GM18858 (cell line): ENCODE data around the gene TDRD7.

Source experiments
- ATAC-seq: cut with Tn5 transposase; IDR thresholded peaks from one replicate; pipeline ENCODE4 v1.9.1; 2021; ENCODE audit not compliant: unreplicated experiment

The TDRD7 gene

GRCh38 chr9:97387936-97388684 is 23.8 kb upstream of the TDRD7 start:
- ATAC-seq, result no peak

DNA sequence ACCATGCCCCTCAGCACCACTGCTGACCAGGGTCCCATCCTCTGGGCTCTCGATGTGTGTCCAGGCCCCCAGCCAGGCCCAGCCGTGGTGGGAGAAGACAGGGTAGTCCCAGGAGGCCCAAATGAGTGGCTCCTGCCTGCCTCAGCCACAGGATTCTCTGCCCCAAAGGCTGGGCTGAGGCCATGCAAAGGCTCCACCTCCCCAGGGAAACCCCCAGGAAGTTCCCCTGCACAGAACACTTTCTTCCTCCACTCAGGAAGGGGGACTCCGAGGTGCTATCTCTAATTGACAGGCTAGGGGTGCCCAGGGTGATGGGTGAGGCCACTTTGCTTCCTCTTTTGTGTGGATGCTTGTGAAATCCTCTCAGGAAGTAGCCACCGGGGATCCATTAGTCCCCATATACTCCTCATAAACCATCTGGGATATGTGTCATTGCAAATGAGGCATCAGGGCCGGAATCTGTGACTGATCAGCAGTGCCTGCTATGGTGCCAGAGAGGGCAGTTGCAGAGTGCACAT is 23.1 kb upstream of the TDRD7 start:
- peak; percentile 78 for ATAC-seq

DNA sequence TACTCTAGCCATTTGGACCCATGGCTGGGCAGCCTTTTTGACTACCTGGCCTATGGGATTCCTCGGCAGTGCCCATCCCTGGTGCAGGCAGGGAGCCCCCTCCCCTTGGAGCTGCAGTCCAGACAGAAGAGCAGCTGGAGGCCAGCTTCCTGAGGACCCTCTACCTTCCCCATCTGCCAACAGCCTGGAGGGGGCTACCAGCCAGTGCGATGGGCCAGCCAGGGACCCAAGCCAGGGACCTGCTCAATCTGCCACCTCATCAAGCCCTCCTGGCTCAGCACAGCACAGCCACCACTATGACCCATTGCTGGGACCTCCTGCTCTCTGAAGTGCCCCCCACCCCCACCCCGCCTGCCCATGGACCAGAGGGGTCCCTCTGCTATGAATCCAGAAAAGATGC is 22.6 kb upstream of the TDRD7 start:
- ATAC-seq, result no peak

GRCh38 chr9:97390791-97391406 is 21.0 kb upstream of the TDRD7 start:
- no peak for ATAC-seq

GRCh38 chr9:97394881-97395280 is 17.0 kb upstream of the TDRD7 start:
- ATAC-seq, result no peak

- ATAC-seq, result no peak
Observed at GRCh38 chr9:97395745-97396144, 16.2 kb upstream of the TDRD7 start.

DNA sequence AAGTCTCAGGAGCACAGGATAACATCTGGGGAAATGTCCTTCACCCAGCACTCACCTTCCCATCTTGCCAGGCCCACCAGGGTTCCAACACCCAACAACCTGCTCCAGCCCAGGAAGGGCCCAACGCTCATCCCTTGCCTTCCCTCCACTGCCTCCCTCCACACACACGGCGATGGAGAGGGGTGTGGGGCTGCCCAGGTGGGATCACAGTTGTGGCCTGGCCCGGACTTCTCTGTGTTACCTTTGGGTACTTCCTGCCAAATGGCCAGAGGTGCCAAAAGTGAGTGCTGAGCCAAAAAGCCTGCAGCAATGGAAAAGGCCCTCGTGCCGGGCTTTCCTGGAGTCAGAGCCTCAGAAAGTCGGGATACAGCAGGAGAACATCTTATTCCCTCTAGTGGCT is 15.6 kb upstream of the TDRD7 start:
- ATAC-seq, result no peak

- peak; percentile 48 for ATAC-seq
Observed at GRCh38 chr9:97397220-97397619, 14.7 kb upstream of the TDRD7 start.

DNA sequence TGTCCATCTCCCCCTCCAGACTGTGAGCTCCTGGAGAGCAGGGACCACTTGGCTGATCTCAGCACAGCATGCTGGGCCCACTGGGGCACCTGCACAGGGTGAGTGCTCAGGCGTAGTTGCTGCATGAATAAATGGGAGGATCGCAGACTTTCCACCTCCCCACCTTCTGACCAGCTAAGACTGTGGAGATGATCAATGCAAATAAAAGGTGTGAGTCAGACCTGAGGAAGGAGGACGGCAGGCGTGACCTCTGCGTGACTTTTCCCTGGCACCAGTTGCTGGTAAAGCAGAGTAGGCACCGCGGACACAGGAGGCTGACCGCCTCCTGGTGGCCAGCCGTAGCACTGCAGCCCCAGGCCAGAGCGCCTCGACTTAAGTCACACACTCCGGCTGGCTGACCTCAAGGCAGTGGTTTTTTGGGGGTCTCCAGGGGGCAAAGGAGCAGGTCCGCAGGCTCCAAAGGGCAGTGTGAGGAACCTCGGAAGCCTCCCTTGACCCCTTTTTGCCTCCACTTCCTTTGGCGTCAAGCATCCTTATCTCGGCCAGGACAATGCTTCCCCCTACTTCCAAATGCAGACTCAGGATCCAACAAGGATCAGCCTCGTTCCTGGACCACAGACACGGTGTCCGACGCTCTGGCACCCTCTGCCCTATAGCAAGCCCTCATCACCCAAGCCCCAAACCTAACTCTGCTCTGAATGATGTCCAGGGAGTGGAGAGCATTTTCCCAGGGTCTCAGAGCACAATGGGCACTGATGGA is 12.7 kb upstream of the TDRD7 start:
- no peak for ATAC-seq

DNA sequence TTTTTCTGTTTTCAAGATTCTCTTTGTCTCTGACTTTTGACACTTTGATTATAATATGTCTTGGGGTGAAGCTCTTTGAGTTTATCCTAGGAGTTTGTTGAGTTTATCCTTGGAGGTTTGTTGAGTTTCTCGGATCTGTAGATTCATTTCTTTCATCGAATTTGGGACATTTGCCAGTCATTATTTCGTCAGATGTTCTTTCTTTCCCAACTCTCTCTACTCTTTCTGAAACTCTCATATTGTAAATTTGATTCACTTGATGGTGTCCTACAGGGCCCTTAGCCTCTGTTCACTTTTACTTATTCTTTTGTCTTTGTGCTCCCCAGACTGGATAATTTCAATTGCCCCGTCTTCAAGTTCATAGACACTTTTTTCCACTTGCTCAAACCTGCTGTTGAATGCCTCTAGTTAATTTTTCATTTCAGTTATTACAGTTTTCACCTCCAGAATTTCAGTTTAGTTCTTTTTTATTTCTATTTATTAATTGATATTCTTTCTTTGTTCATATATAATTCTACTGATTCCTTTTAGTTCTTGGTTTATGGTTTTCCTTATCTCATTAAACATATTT is 8.1 kb upstream of the TDRD7 start:
- no peak for ATAC-seq

GRCh38 chr9:97405551-97405950 is 6.3 kb upstream of the TDRD7 start:
- ATAC-seq, result no peak

DNA sequence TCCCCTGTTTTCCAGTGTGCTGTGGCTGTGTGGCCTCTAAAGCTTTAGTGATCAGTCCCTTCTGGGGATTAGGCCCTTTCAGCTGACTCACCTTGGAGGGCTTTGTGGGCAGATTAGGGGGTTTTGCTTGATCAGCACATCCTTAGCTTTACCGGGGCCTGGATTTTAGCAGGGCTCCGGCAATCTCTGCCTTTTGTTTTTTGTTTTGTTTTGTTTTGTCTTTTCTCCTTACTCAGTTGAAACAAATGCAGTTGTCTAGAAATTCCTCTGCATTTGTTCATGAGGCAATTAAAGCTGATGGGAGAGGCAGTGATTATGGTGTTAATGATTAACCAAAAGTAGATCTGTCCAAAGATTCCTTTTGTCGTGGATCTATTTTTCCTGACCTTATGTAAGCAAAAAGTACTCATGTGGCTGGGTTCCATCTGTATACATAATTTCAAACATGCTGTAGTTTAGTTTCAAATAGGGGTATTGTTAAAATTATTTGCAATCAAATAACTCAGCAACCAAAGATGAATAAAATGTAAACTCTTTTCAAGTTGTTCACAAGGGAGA is 5.2 kb upstream of the TDRD7 start:
- no peak for ATAC-seq

- no peak for ATAC-seq
Observed at GRCh38 chr9:97408562-97408961, 3.3 kb upstream of the TDRD7 start.

- no peak for ATAC-seq
Observed at GRCh38 chr9:97411440-97411788, 482 bp upstream of the TDRD7 start.

DNA sequence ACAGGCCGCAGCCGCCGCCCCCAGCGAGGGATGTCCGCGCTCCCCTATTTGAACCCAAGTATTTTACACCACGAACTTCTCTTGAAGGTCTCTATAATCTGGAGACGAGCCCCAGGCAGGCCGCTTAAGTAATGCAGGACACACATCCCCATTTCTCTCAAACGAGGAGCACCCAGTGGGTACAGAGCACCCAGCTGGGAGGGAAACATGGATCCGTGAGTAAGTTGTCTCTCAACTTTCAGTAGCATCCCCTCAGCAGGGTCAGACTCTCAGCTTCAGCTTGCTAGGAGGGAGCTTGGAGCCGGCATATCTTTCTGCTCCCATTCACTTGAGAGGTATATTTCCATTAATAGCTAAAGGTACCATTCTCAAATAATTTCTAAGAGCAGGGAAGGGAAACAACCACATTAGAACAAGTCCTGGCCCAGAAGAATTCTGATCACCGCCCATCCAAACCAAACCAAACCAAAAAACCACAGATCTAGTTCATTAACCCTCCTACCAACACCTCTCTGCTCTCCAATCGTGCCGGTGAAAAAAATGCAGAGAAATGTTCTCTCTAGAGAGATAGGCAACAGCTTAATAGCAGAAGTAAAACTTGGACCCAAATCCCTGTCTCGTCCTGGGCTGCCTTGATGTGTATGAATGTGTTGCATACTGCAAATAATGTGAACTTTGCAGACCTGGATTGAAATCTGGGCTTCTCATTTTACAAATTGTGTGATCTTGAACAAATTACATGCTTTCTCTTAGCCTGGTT is 910 bp downstream of the TDRD7 start:
- ATAC-seq, result no peak

DNA sequence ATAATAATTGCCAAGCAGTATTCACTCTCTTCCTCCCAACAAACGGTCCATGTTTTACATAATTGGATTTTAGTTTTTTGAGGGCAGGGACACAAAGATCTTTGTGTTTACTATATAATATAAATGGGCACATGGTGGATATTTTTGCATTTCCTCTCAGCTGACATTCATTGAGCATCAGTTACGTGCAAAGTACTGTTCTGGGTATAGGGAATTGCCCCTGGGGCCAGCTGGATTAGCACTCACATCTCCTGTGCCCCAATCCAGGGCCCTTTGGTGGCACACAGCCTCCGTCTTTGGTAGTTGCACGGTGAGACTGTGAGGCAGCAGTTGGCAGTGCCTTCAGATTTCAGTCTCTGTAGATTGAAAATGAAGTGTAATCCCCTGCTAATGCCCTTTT is 1.6 kb downstream of the TDRD7 start:
- ATAC-seq, result no peak

DNA sequence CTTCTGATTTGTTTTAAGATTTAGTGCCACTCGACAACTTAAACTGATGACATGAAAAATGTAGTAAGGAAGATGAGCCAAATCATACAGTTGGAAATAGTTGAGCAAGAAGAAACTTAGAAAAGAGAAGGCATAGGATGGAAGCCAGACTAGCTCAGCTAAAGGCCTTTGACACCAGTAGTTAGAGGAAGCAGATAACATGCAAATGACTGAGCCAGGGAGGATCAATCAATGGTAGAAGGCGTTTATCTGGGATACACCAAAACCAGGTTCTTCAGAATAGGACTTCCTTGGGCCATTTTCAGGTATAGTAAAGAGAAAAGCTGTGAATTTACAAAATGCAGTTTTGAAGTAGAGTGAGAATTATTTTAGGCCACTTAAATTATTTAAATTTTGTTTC is 3.2 kb downstream of the TDRD7 start:
- ATAC-seq, result no peak

DNA sequence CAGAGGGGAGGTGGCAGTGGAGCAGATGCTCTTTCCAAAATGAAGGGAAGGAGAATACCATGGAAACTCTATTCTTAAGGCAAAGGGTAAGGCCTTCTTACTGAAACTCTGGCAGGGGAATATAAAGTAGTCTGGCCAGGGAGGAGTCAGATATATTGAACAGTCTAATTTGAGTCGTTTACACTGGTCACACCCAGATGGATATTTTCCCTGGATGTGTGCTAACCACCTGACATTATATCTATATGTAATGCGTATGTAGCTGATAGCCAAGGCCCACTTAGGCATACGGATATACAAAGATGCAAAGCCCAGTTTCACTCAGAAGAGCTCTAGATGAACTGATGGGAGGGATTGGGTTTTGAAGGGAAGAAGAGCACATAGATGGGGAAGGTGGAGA is 7.0 kb downstream of the TDRD7 start:
- ATAC-seq, result no peak

DNA sequence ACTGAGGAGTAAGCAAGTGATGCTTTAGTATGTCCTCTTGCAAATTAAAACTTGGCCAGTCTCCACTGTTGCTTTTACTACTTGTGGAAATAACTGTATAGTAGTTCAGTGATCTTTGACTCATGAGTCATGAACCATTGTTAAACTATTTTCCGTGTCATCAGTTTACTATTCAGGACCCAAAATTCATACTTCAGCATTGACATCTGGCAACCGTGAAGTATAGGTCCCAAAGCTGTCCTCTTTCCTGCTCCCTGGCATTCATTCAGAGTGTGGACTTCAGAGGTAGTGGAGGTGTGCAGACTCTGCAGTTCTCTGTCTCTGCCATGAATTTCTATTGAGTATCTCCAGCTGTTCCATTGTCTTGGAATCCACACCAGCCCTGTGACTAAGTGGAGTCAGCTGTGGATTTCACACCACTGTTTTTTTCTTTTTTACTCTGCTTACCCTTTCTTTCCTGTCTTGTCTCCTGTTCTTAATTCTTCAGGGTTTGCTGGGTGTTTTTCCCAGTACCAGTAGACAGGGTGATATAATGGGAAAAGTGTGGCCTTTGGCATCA is 7.5 kb downstream of the TDRD7 start:
- no peak for ATAC-seq

DNA sequence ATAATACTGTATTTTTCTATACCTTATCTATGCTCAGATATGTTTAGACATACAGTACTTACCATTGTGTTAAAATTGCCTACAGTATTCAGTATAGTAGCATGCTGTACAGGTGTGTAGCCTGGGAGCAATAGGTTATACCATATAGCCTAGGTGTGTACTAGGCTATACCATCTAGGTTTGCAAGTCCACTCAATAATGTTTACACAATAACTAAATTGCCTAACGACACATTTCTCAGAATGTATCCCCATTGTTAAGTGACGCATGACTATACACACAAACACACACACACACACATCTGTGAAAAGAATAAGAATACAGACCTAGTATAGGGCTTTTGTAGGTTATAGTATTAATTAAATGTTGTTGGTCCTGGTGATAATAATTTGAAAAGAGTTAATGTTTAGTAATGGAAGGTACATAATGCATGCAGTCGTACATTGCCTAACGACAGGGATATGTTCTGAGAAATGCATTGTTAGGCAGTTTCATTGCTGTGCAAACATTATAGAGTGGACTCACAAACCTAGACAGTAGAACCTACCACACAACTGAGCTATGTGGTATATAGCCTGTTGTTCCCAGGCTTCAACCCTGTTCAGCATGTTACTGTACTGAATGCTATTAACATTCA is 13.6 kb downstream of the TDRD7 start:
- no peak for ATAC-seq
